Gastroesophageal sphincter (tissue), 4 donors: ENCODE results near the gene B3GALT4. TPM values are rescaled to one million over a fixed set of nuclear protein-coding genes. Genes with fewer than 3 reads are reported as not detected.

ENCODE experiments used
- ATAC-seq: fragments of 150-250 bp; one replicate; pipeline ENCODE4 v1.9.1; 2016; ENCODE audit warnings: mild to moderate bottlenecking, moderate library complexity
- H3K27ac ChIP-seq, 4 donors: fragments of 200-600 bp; sonication (generic) in 3 of 4; 1 replicate in 3 of 4; 2 replicates in 1 of 4; pipeline ENCODE4 v1.5.1; 2016 to 2019
- H3K27me3 ChIP-seq: fragments of 200-600 bp; sonication (generic); one replicate; pipeline ENCODE4 v1.5.1; 2019
- H3K36me3 ChIP-seq, 2 donors: fragments of 200-600 bp; sonication (generic); one replicate each; pipeline ENCODE4 v1.5.1; 2019; ENCODE audit warnings: control low read depth in 1 of 2
- H3K4me1 ChIP-seq, 3 donors: fragments of 200-600 bp; sonication (generic); 1 replicate in 2 of 3; 2 replicates in 1 of 3; pipeline ENCODE4 v1.5.1; 2016 to 2019; ENCODE audit warnings: control low read depth in 2 of 3
- H3K4me3 ChIP-seq, 2 donors: fragments of 200-600 bp; sonication (generic); one replicate each; pipeline ENCODE4 v1.5.1; 2019; ENCODE audit warnings: mild to moderate bottlenecking in 1 of 2, moderate library complexity in 1 of 2
- H3K9me3 ChIP-seq, 3 donors: fragments of 200-600 bp; sonication (generic); one replicate each; pipeline ENCODE4 v1.5.1; 2017 to 2019; ENCODE audit warnings: control low read depth in 2 of 3
- CTCF ChIP-seq, 4 experiments: fragments of 200-600 bp in 2 of 4; fragments of 450-650 bp in 2 of 4; sonication (generic) in 1 of 4; IDR thresholded peaks; one replicate each; pipeline ENCODE4 v1.5.1; 2017 to 2019; ENCODE audit warnings: antibody characterized with exemption in 4 of 4, mild to moderate bottlenecking in 2 of 4, moderate library complexity in 2 of 4
- EP300 ChIP-seq: sonication (generic); formaldehyde crosslinking; IDR thresholded peaks from one replicate; pipeline ENCODE4 v1.6.1; 2017; ENCODE audit warnings: antibody characterized with exemption, mild to moderate bottlenecking
- POLR2A ChIP-seq, 2 donors: fragments of 450-650 bp; IDR thresholded peaks; one replicate each; pipeline ENCODE4 v1.6.1; 2017; ENCODE audit warnings: antibody characterized with exemption in 2 of 2, mild to moderate bottlenecking in 2 of 2, moderate library complexity in 1 of 2
- POLR2AphosphoS5 ChIP-seq: sonication (generic); formaldehyde crosslinking; IDR thresholded peaks from one replicate; pipeline ENCODE4 v1.6.1; 2017; ENCODE audit warnings: antibody characterized with exemption
- WGBS, 2 donors: methylation state at CpG; one replicate each; pipeline ENCODE4 v1.1.5; 2018; ENCODE audit warnings: low coverage in 1 of 2; 5-methylcytosine and 5-hydroxymethylcytosine counted together
- total RNA-seq, 4 donors: library from RNA; depleted of rRNA; stranded (reverse); fragments of >200 nt; gene quantifications; one replicate each; pipeline ENCODE4 v1.1.0, GENCODE V29; 2016

The B3GALT4 gene
- total RNA-seq, 4 donors from 2014 or later: 12.2 to 23.8 (median 17.3) TPM

GRCh38 chr6:33276581-33276863, 401 bp upstream of the B3GALT4 start:
- Histone ChIP-seq H3K27ac (peak overlapping the region; percentile 73 to 96 (median 91)), H3K4me1 (peaks cover 5 to 77% (median 39%) of the 10 kb centered on the region in 3 donors), H3K9me3 (no peaks in the 10 kb centered on the region), H3K27me3 (no peaks in the 10 kb centered on the region), H3K36me3 (peaks cover 0 to 65% of the 10 kb centered on the region in 2 donors), H3K4me3 (peak overlapping the region; percentile 56 to 81)
- ATAC-seq: no peak
- no peak for TF ChIP-seq POLR2A (IDR thresholded peaks at IDR 0.05)
- TF ChIP-seq CTCF (IDR thresholded peaks at IDR 0.05): no peak
- no peak for TF ChIP-seq EP300
- no peak for TF ChIP-seq POLR2AphosphoS5

- 48% methylated on average over 2 of the region's 39 CpGs; no CpG with 5 or more reads in 1 of the 2 donors for WGBS, 2 donors
- no peak for ATAC-seq
- no peaks in the 10 kb centered on the region for H3K9me3 ChIP-seq
- H3K4me3 ChIP-seq: peak overlapping the region; percentile 56 to 81
- H3K27me3 ChIP-seq: no peaks in the 10 kb centered on the region
- H3K4me1 ChIP-seq: peaks cover under 1 to 69% (median 35%) of the 10 kb centered on the region in 3 donors
- peaks cover 0 to 78% of the 10 kb centered on the region in 2 donors for H3K36me3 ChIP-seq
- no peak for TF ChIP-seq POLR2AphosphoS5
- TF ChIP-seq POLR2A (IDR thresholded peaks at IDR 0.05): no peak
- no peak for TF ChIP-seq EP300
- TF ChIP-seq CTCF (IDR thresholded peaks at IDR 0.05): no peak
- peak overlapping the region; percentile 73 to 96 (median 91) for H3K27ac ChIP-seq
These were observed 904 bp downstream of the B3GALT4 start for GRCh38 chr6:33277663-33278391.

- Histone ChIP-seq H3K4me3 (no peak overlapping the region), H3K27ac (peak overlapping the region in 3 of 4 donors; percentile 89 to 96 (median 93)), H3K27me3 (no peaks in the 10 kb centered on the region), H3K9me3 (no peaks in the 10 kb centered on the region), H3K4me1 (peaks cover 0 to 63% (median 29%) of the 10 kb centered on the region in 3 donors), H3K36me3 (peaks cover 0 to 80% of the 10 kb centered on the region in 2 donors)
- ATAC-seq: no peak
- 40 to 72% methylated on average over 1 to 5 of the region's 9 CpGs for WGBS, 2 donors
- no peak for TF ChIP-seq EP300
- TF ChIP-seq POLR2AphosphoS5: no peak
- no peak for TF ChIP-seq POLR2A (IDR thresholded peaks at IDR 0.05)
- no peak for TF ChIP-seq CTCF (IDR thresholded peaks at IDR 0.05)
These were observed 1.4 kb downstream of the B3GALT4 start for GRCh38 chr6:33278392-33278741.

GRCh38 chr6:33278810-33279209, 1.9 kb downstream of the B3GALT4 start:
- no peak for ATAC-seq
- Histone ChIP-seq H3K36me3 (peaks cover 0 to 80% of the 10 kb centered on the region in 2 donors), H3K4me1 (peaks cover 0 to 59% (median 27%) of the 10 kb centered on the region in 3 donors), H3K9me3 (no peaks in the 10 kb centered on the region), H3K27me3 (no peaks in the 10 kb centered on the region), H3K4me3 (no peak overlapping the region), H3K27ac (peak overlapping the region in 2 of 4 donors; percentile 89 to 93)
- TF ChIP-seq EP300 (no peak), CTCF (IDR thresholded peaks at IDR 0.05) (no peak), POLR2A (IDR thresholded peaks at IDR 0.05) (no peak), POLR2AphosphoS5 (no peak)
- 38 to 88% methylated on average over 1 to 2 of the region's 3 CpGs for WGBS, 2 donors

GRCh38 chr6:33279257-33279695, 2.4 kb downstream of the B3GALT4 start:
- H3K4me3 ChIP-seq: no peak overlapping the region
- H3K9me3 ChIP-seq: no peaks in the 10 kb centered on the region
- no peak for ATAC-seq
- 66% methylated on average over 3 of the region's 13 CpGs; no CpG with 5 or more reads in 1 of the 2 donors for WGBS, 2 donors
- TF ChIP-seq POLR2AphosphoS5 (no peak), CTCF (IDR thresholded peaks at IDR 0.05) (no peak), POLR2A (IDR thresholded peaks at IDR 0.05) (no peak), EP300 (no peak)
- peaks cover 0 to 80% of the 10 kb centered on the region in 2 donors for H3K36me3 ChIP-seq
- no peaks in the 10 kb centered on the region for H3K27me3 ChIP-seq
- peak overlapping the region in 1 of 4 donors; percentile 89 for H3K27ac ChIP-seq
- peaks cover 0 to 54% (median 23%) of the 10 kb centered on the region in 3 donors for H3K4me1 ChIP-seq
